NCI-H146 (cell line): ENCODE results near the gene LRRC71.

Experiments
- DNase-seq: peaks from one replicate; lab custom pipeline; 2025; lab: John Stamatoyannopoulos, UW

The LRRC71 gene

GRCh38 chr1:156920233-156921052 is at the start of gene LRRC71:
Gene LRRC71 (plus strand): TSS chr1:156920632. CDS start chr1:156920804, 172 bp downstream.
- DNase-seq = peak; percentile 73

- no peak for DNase-seq
Measured at GRCh38 chr1:156873659-156874058, 46.8 kb upstream of the LRRC71 start.

- no peak for DNase-seq
Measured at GRCh38 chr1:156874142-156874541, 46.3 kb upstream of the LRRC71 start.

- DNase-seq = no peak
Measured at GRCh38 chr1:156874572-156875340, 45.7 kb upstream of the LRRC71 start.

- DNase-seq = no peak
Measured at GRCh38 chr1:156875341-156875615, 45.2 kb upstream of the LRRC71 start.

- no peak for DNase-seq
Measured at GRCh38 chr1:156876281-156876680, 44.2 kb upstream of the LRRC71 start.

- DNase-seq = no peak
Measured at GRCh38 chr1:156877433-156878170, 42.8 kb upstream of the LRRC71 start.

GRCh38 chr1:156879876-156880275 is 40.6 kb upstream of the LRRC71 start:
- no peak for DNase-seq

- DNase-seq = peak; percentile 37
Measured at GRCh38 chr1:156880473-156880872, 40.0 kb upstream of the LRRC71 start.

GRCh38 chr1:156881101-156881500 is 39.3 kb upstream of the LRRC71 start:
- DNase-seq = no peak

- DNase-seq = peak; percentile 27
Measured at GRCh38 chr1:156881663-156882062, 38.8 kb upstream of the LRRC71 start.

- DNase-seq = no peak
Measured at GRCh38 chr1:156882543-156882942, 37.9 kb upstream of the LRRC71 start.

GRCh38 chr1:156883919-156884318 is 36.5 kb upstream of the LRRC71 start:
- no peak for DNase-seq

GRCh38 chr1:156884560-156885184 is 35.8 kb upstream of the LRRC71 start:
- no peak for DNase-seq

GRCh38 chr1:156885314-156885713 is 35.1 kb upstream of the LRRC71 start:
- no peak for DNase-seq

- no peak for DNase-seq
Measured at GRCh38 chr1:156885880-156886355, 34.5 kb upstream of the LRRC71 start.

- no peak for DNase-seq
Measured at GRCh38 chr1:156886583-156887281, 33.7 kb upstream of the LRRC71 start.

GRCh38 chr1:156887317-156887716 is 33.1 kb upstream of the LRRC71 start:
- no peak for DNase-seq

- no peak for DNase-seq
Measured at GRCh38 chr1:156887734-156888133, 32.7 kb upstream of the LRRC71 start.

GRCh38 chr1:156889802-156890580 is 30.4 kb upstream of the LRRC71 start:
- peak; percentile 78 for DNase-seq
